HG03280 (cell line): ENCODE results near the gene PFAS.
"Not testable (repeated sequence)": the region's sequence is repeated elsewhere in the genome, so short reads cannot be mapped to it uniquely, and the experiment has no call there.

Experiments
- ATAC-seq: cut with Tn5 transposase; IDR thresholded peaks from one replicate; pipeline ENCODE4 v1.9.1; 2021; ENCODE audit warnings: mild to moderate bottlenecking, moderate library complexity; ENCODE audit not compliant: unreplicated experiment

Gene PFAS, protein sequence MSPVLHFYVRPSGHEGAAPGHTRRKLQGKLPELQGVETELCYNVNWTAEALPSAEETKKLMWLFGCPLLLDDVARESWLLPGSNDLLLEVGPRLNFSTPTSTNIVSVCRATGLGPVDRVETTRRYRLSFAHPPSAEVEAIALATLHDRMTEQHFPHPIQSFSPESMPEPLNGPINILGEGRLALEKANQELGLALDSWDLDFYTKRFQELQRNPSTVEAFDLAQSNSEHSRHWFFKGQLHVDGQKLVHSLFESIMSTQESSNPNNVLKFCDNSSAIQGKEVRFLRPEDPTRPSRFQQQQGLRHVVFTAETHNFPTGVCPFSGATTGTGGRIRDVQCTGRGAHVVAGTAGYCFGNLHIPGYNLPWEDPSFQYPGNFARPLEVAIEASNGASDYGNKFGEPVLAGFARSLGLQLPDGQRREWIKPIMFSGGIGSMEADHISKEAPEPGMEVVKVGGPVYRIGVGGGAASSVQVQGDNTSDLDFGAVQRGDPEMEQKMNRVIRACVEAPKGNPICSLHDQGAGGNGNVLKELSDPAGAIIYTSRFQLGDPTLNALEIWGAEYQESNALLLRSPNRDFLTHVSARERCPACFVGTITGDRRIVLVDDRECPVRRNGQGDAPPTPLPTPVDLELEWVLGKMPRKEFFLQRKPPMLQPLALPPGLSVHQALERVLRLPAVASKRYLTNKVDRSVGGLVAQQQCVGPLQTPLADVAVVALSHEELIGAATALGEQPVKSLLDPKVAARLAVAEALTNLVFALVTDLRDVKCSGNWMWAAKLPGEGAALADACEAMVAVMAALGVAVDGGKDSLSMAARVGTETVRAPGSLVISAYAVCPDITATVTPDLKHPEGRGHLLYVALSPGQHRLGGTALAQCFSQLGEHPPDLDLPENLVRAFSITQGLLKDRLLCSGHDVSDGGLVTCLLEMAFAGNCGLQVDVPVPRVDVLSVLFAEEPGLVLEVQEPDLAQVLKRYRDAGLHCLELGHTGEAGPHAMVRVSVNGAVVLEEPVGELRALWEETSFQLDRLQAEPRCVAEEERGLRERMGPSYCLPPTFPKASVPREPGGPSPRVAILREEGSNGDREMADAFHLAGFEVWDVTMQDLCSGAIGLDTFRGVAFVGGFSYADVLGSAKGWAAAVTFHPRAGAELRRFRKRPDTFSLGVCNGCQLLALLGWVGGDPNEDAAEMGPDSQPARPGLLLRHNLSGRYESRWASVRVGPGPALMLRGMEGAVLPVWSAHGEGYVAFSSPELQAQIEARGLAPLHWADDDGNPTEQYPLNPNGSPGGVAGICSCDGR (N-terminal part only)

DNA sequence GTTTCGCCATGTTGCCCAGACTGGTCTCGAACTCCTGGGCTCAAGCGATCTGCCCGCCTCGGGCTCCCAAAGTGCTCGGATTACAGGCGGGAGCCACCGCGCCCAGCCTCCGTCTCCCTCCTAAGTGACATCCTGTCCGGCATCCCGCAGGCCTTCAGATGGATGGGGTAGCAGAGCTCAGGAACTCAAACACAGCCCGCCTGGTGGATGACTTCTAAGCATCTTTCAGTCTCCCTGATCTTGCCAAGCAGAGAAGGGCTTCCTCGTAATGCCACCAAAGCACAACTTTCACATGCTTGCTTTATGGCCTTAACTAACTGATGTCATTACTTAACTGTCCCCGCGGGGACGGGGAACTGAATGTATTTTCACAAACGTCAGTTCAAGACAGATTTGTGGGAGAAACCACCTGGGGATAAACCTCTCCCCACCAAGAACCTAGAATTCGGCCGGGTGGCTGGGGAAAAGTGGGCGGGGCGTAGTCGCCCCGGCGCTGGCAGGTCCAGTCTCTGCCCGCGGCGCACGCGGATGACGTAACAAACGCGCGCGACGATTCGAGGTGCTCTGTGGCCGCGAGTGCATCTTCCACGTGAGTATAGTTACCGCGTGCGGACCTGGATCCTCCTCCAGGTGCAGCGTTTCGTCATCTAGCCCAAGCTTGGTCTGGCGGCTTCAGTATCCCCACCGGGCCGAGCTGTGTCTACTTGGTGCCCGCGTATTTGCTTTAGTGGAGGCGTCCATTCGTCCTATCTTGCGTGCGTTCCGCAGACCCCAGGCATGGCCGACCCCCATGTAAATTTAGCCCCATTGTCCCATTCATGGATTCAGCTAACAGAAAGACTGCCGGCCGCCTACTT lies at the start of gene PFAS:
PFAS (plus strand) TSS at position 539 of the 857 bp plus-strand sequence. CDS start 4,649 bp downstream, outside the sequence.
- peak; percentile 48 for ATAC-seq

DNA sequence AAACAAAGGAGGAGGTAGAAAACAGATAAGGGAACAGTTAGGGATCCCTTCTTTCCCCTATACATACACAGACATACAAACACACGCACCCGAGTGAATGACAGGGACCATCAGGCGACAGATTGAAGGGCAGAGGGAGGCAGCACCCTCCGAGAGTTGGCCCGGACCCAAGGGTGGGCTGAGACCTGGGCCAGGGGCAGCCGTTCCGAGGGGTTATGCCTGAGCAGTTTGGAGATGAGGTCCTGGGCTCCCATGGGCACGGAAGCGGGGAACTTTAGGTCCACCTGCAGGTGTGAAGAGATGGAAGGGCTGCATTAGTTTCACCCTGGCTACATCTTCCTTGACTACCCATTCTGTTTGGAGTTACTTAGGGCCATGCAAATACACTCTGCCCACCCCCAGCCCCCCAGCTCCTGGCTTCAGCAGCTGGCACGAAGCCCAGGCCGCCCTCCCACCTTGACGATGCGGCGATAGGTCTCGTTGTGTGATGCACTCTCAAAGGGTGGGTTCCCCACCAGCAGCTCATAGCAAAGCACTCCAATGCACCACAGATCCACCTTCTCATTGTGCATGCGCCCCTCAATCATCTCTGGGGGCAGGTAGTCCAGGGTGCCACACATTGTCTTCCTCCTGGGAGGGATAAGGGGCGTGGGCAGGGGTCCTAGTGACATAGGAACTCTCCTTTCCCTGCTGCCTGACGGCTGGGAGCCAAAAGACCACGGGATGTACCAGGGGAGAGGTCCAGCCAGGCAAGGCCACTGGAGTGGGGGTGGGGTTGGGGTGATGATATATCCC lies 44.1 kb upstream of the PFAS start:
- no peak for ATAC-seq

DNA sequence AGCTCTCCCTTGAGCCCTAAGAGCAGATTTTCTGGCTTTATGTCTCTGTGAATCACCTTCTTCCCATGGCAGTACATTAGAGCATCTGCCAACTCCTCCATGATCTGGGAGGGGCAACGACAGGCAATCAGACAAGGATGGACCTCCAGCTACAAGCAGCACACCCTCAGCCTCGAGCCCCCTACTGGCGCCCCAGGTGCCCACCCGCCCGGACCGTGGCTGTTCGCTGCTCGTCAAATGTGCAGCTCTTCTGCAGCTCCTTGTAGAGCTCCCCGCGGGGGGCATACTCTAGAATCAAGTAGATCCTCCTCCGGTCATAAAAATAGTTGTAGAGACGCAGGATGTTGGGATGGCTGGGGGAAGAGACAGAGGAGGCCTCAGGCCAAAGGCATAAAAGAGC lies 42.6 kb upstream of the PFAS start:
- ATAC-seq: no peak

DNA sequence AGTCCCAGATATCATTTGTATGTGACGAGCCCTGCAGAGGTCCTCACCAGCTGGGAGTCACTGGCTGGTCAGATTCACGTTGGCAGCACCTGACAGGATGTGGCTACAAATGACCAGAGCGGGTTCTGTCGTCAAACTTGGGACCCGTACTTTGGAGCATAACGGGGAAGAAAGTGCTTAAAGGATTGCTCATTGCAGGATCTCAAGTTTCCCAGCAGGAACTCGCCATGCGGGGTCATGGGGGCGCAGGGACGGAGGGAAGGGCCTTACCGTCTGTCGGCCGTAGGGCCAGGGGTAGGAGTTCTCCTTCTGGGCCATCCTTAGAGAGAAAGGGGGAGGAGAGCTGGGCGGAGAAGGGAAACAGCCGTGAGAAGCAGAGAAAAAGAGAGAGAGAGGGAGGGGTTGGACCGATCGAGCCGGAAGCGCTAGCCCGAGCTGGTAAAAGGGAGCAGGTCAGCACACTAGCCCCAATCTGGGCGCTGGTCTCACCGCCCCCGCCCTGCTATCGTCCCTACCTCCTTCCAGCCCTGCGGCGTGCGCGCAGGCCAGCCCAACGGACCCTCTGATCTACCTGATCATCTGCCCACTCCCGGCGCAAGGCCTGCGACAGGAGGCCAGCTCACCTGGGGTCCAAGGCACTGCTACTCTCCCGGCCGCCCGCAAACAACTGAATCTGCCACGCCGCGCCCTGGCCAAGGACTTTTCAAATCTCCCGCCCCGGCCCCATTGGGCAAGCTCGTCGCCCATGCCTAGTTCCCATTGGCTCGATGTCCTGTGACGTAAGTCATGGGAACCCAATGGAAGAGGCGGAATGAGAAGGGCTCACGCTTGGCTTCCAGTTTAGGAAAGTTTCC lies 39.0 kb upstream of the PFAS start, which contains the start of gene AURKB:
AURKB (minus strand) TSS at position 669 of the 854 bp plus-strand sequence; CDS start at position 318, 351 bp downstream.
- peak; percentile 87 for ATAC-seq

DNA sequence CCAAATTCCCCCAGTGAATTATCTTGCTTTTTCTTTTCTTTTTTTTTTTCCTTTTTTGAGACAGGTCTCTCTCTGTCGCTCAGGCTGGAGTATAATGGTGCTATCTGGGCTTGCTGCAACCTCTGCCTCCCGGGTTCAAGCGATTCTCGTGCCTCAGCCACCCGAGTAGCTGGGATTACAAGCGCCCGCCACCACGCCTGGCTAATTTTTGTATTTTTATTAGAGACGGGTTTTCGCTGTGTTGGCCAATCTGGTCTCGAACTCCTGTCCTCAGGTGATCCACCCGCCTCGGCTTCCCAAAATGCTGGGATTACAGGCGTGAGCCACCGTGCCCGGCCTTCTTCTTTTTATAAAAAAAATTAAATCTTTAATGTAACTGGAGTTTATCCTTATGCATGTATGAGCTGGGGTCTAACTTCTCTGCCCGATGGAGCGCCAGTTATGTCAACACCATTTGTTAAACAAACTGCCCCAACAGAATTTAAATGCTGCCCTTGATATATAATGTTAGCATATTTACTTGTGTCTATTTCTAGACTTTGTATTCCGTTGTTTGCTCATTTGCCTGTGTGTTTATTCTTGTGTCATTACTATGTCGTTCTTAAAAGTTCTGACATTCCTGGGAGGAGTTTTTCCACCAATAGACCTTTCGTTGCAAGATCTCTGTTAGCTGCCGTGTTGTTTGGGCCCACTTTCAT lies 38.2 kb upstream of the PFAS start:
- ATAC-seq: no peak

DNA sequence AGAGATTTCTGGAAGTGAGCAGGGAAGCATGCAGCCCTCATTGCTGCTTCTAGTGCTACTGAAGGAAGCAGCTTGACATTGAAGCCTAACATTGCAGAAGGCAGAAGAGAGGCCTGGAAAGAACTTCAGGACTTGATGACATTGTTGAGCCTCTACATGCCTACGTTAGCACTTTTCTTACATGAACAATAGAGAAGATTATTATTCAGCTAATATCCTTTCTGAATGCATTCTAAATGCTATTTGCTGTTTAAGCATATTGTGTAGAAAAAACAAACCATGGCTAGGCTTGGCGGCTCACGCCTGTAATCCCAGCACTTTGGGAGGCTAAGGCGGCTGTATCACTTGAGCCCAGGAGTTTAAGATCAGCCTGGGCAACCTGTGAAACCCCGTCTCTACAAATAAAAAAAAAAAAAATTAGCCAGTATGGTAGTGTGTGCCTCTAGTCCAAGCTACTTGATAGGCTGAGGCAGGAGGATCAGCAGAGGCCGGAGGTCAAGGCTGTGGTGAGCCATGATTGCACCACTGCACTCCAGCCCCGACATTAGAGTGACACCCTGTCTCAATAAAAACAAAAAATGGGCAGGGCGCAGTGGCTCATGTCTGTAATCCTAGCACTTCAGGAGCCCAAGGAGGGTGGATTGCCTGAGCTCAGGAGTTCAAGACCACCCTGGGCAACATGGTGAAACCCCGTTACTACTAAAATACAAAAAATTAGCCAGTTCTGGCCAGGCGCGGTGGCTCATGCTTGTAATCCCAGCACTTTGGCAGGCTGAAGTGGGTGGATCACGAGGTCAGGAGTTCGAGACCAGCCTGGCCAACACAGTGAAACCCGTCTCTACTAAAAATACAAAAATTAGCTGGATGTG lies 36.5 kb upstream of the PFAS start:
- no peak for ATAC-seq

DNA sequence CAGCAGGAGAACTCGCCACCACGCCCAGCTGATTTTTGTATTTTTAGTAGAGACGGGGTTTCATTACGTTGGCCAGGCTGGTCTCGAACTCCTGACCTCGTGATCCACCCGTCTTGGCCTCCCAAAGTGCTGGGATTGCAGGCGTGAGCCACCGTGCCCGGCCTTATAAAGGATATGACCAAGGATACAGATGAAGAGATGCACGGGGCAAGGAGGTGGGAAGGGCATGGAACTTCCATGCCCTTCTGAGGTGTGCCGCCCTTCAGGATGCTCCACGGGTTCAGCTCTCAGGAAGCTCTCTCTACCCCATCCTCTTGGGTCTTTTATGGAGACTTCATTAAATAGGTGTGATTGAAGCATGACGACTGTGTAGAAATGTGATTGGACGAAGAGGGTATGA lies 35.1 kb upstream of the PFAS start:
- not testable (repeated sequence) for ATAC-seq

DNA sequence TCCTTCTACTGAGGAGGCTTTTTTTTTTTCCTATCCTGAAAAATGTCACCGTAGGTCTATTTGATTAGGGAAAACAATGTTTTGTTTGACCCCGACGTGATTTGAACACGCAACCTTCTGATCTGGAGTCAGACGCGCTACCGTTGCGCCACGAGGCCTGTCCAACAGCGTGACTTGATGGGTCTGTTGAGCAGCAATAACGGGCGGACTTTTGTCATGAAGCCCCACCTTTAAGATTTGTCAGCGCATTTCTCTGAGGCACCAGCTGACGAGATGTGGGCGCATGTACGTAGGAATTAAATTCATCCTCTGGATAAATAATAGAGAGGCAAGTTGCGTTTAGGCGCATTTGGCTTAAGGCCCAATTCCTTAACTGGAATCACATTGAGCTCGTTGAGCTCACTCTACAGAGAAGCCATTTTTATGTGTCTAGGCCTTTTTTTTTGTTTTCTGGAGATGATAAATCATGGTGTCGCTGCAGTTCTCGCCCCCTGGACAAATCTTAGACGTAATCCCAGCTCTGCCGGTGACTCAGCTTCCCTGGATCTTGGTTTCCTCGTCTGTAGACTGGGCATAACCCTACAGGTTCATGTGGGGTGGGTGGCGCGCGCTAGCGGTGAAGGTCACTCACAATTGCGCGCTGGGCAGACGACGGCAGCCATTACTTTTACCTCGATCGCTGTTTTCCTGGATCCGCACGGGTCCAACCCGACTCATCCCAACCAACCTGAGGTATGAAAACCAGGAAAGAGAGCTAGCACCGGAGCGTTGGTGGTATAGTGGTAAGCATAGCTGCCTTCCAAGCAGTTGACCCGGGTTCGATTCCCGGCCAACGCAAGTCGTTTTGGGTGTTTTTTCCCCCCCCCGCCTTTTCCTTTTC lies 28.1 kb upstream of the PFAS start:
- peak; percentile 25 for ATAC-seq

DNA sequence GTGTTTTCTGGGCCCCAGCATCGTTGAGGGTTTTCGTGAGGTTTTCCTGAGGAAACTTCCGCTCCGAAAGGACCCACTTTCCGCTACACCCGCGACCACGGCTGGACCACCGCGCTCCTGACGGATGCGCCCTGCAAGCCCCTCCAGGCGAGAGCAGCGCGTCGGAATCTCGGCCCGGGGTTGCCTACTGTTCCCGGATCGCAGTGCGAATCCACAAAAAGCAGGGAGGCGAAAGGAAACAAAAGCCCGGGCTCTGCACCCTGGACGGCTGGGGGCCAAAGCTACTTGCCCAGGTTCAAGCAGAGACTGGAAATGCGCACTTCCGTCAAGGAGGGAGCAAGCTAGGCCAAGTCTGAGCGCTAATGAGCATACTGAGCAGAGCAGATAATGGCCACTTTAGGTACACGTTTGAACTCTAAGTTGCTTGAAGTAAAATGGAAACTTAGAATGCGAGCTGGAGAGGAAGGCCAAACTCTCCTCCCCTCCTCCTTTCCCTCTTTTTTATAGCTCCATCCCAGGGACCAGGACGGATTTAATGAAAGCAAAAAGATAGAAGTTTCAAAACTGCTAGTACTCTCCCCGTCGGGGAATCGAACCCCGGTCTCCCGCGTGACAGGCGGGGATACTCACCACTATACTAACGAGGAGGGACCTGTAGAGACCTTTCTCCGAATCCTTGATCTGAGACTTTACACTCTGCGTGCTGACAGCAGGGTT lies 27.3 kb upstream of the PFAS start:
- ATAC-seq: peak; percentile 41

DNA sequence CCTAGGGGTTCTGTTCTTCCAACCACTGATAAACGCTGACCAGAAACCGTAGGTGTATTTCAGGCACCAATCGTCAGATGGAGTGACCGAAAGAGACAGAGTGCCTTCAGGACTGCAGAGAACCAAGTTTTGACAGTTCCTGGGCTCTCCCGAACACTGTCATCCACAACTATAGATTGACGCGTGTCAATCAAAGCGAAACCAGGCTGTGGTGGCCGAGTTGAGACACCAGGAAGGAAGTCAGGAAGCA lies 26.8 kb upstream of the PFAS start:
- peak; percentile 19 for ATAC-seq

DNA sequence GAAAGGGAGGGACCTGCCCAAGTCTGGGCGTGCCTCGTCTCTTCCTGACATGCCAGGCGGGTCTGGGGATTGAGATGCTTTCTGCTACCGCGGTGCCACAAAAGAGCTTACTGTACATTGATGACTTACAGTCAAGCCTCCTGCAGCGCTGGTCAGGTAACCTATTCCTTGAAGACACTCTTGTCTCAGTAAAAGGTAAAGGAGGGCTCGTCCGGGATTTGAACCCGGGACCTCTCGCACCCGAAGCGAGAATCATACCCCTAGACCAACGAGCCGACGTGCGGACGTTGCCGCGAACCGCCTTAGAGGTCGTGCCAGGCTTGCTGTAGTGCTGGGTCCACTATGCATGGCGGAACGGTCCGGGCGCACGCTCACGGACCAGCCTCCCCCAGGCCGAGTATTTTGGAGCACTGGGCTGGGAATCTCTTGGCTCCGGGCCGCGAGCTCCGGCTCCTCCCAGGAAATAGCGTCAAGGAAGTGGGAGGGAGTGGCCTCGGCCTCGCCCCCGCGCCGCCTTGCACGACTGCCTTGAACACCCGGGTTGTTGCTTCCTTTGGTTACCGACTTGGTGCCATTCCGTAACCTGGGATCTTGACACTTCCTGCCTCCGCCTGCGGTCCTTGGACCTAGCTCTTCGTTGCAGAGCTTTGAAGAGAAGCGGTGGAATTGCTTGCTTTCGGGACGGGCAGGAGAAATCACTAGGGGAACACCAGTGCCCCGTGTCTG lies 26.3 kb upstream of the PFAS start:
- peak; percentile 36 for ATAC-seq

DNA sequence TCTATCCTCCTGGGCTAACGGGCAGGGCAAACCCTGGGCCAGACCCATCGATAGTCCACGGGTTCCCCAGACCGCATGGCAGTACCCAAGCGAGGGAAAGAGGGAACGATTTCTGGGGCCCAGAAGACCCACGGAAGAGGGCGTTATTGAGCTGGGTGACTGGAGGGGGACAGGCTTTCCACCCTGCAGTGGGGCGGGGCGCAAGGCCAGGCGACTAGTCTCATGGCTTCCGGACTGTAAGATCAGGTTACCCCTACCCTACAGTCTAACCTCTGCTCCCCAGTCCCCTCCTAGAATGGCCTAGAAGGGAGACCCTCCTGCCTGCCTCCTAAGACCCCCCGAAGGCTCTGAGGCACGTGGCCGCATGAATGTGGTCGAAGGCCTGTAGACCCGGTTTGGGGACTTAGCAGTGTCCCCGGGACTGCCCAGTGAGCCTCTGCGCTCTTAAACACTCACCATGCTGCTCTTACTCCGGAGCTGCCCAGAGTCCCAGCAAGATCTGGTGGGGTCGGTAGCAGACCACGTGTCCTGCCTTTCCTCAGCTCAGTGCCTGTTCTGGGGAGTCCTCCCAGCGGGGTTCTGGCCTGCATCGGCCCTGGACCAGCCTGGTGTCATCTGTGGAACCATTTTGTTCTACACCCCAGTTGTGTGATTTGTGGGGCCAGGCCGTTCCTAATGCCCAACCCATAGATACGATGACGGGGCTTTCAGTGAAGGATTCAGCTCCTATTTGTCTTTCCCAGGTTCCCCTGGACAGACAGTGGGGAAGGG lies 25.5 kb upstream of the PFAS start:
- peak; percentile 10 for ATAC-seq

DNA sequence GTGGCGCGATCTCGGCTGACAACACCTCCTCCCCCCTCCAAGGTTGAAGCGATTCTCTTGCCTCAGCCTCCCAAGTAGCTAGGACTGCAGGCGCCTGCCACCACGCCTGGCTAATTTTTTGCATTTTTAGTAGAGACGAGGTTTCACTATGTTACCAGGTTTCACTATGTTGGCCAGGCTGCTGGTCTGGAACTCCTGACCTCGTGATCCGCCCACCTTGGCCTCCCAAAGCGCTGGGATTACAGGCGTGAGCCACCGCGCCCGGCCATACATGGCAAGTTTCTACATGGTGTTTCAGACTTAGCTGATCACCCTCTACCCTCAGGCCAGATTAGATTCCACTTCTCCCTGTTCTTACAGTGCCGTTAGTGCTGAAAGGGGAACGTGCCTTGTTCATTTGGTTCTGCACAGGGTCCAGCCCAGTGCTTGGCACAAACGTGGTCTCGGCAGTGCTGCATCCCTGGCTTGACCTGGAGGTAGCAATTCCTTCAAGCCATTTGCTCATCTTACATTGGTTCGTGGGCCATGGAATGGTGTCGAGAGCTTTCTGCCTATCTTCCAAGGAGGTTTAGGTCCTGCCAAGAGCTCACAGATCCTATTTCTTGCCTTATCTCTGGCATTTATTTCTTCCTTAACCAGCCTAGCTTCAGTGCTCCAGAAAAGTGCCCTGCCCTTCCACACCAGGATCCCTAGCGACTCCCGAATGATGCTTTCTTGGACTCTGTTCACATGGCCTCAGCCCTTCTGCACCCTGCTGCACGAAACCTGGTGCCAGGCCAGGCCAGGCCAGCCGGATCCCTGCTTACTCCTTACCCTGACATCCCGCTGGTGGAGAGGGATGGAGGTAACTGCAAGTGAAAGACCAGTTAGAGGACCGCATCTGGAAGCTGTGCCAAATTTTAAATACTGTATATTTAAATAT lies 23.9 kb upstream of the PFAS start:
- ATAC-seq: no peak
